ENCODE data around the gene FARP1. TPM values are rescaled to one million over a fixed set of nuclear protein-coding genes. Genes with fewer than 3 reads are reported as not detected.

FARP1 gene
- total and polyA plus RNA-seq, 10 of the 15 experiments (the other 5 are each of a cell fraction or from before 2014, with no cell fraction given) = 0.17 to 6.9 (median 0.68) TPM

DNA sequence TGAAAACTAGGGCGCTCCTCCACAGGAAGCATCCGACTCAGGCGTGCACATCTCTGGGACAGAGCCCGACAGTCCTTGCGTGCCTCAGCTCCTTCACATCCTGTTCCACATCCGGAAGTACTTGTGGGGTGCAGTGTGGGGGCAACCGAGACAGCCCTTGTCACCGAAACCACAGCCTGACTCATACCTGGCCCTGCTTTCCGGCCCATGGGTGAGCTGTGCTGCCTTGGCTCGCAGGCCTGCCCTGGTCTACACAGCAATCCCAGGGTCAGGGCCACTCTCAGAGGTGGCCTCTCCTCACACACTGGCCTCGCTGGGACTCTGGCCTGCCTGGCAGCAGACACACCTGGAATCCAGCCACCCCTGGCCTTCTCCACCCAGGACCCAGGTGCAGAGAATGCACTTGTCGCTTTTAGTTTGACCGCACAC is 333.7 kb downstream of the FARP1 start (continued):
- TF ChIP-seq ZBED1 (IDR thresholded peaks at IDR 0.05; ENCODE audit: borderline replicate concordance) = peak; percentile 90; the same call in 1 of the 2 replicates
- TF ChIP-seq, protein P1, sequence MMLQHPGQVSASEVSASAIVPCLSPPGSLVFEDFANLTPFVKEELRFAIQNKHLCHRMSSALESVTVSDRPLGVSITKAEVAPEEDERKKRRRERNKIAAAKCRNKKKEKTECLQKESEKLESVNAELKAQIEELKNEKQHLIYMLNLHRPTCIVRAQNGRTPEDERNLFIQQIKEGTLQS (IDR thresholded peaks at IDR 0.05; ENCODE audit: borderline replicate concordance, extremely low read depth, low read depth, low read length) = no peak
- TF ChIP-seq EGR1 (IDR thresholded peaks at IDR 0.05; ENCODE audit: borderline replicate concordance in 1 of 2, low read depth in 2 of 2, low read length in 2 of 2) = peak in 1 of 2 experiments; percentile 78; a peak in 2 of 3 replicates
- TF ChIP-seq IKZF1 (conservative IDR thresholded peaks at IDR 0.05) = peak; percentile 98
- no peak for TF ChIP-seq NR2C2 (IDR thresholded peaks at IDR 0.05; ENCODE audit: borderline replicate concordance, control insufficient read depth, insufficient read length, low read depth)
- no peak; the same call in 1 of the 2 replicates for TF ChIP-seq TARDBP (IDR thresholded peaks at IDR 0.05; ENCODE audit: borderline replicate concordance)
- TF ChIP-seq, protein P2, sequence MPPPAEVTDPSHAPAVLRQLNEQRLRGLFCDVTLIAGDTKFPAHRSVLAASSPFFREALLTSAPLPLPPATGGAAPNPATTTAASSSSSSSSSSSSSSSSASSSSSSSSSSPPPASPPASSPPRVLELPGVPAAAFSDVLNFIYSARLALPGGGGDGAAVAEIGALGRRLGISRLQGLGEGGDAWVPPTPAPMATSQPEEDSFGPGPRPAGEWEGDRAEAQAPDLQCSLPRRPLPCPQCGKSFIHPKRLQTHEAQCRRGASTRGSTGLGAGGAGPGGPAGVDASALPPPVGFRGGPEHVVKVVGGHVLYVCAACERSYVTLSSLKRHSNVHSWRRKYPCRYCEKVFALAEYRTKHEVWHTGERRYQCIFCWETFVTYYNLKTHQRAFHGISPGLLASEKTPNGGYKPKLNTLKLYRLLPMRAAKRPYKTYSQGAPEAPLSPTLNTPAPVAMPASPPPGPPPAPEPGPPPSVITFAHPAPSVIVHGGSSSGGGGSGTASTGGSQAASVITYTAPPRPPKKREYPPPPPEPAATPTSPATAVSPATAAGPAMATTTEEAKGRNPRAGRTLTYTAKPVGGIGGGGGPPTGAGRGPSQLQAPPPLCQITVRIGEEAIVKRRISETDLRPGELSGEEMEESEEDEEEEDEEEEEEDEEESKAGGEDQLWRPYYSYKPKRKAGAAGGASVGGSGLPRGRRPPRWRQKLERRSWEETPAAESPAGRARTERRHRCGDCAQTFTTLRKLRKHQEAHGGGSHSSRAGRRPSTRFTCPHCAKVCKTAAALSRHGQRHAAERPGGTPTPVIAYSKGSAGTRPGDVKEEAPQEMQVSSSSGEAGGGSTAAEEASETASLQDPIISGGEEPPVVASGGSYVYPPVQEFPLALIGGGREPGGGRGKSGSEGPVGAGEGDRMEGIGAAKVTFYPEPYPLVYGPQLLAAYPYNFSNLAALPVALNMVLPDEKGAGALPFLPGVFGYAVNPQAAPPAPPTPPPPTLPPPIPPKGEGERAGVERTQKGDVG (CRISPR knock-in tag; IDR thresholded peaks at IDR 0.05) = no peak
- TF ChIP-seq EZH2 (IDR thresholded peaks at IDR 0.05; ENCODE audit: borderline replicate concordance, control insufficient read depth, low read depth, low read length) = no peak
- TF ChIP-seq KLF5 (IDR thresholded peaks at IDR 0.05; ENCODE audit: partially characterized antibody) = peak; percentile 83
- peak; percentile 99 for TF ChIP-seq EED (IDR thresholded peaks at IDR 0.05; ENCODE audit: low read depth)
- TF ChIP-seq PML (IDR thresholded peaks at IDR 0.05; ENCODE audit: low read length) = peak; percentile 76
- TF ChIP-seq MYC (IDR thresholded peaks at IDR 0.05; ENCODE audit: insufficient read depth, insufficient read length, insufficient replicate concordance, low read length, severe bottlenecking) = no peak
- TF ChIP-seq, protein P3, sequence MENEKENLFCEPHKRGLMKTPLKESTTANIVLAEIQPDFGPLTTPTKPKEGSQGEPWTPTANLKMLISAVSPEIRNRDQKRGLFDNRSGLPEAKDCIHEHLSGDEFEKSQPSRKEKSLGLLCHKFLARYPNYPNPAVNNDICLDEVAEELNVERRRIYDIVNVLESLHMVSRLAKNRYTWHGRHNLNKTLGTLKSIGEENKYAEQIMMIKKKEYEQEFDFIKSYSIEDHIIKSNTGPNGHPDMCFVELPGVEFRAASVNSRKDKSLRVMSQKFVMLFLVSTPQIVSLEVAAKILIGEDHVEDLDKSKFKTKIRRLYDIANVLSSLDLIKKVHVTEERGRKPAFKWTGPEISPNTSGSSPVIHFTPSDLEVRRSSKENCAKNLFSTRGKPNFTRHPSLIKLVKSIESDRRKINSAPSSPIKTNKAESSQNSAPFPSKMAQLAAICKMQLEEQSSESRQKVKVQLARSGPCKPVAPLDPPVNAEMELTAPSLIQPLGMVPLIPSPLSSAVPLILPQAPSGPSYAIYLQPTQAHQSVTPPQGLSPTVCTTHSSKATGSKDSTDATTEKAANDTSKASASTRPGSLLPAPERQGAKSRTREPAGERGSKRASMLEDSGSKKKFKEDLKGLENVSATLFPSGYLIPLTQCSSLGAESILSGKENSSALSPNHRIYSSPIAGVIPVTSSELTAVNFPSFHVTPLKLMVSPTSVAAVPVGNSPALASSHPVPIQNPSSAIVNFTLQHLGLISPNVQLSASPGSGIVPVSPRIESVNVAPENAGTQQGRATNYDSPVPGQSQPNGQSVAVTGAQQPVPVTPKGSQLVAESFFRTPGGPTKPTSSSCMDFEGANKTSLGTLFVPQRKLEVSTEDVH (IDR thresholded peaks at IDR 0.05; ENCODE audit: low read depth, partially characterized antibody) = peak; percentile 45
- TF ChIP-seq, protein P4, sequence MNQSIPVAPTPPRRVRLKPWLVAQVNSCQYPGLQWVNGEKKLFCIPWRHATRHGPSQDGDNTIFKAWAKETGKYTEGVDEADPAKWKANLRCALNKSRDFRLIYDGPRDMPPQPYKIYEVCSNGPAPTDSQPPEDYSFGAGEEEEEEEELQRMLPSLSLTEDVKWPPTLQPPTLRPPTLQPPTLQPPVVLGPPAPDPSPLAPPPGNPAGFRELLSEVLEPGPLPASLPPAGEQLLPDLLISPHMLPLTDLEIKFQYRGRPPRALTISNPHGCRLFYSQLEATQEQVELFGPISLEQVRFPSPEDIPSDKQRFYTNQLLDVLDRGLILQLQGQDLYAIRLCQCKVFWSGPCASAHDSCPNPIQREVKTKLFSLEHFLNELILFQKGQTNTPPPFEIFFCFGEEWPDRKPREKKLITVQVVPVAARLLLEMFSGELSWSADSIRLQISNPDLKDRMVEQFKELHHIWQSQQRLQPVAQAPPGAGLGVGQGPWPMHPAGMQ (IDR thresholded peaks at IDR 0.05; ENCODE audit: borderline replicate concordance) = no peak
- peak; percentile 96 for TF ChIP-seq CREM (IDR thresholded peaks at IDR 0.05; ENCODE audit: low read depth)
- peak; percentile 79; the same call in 1 of the 2 replicates for TF ChIP-seq HDGF (IDR thresholded peaks at IDR 0.05)
- TF ChIP-seq GABPA (IDR thresholded peaks at IDR 0.05; ENCODE audit: low read depth) = peak; percentile 88
- TF ChIP-seq TCF3 (IDR thresholded peaks at IDR 0.05; ENCODE audit: borderline replicate concordance, insufficient read depth, low read depth, low read length) = peak; percentile 95
- peak; percentile 94 for TF ChIP-seq GATAD2B (conservative IDR thresholded peaks at IDR 0.05; ENCODE audit: low read depth)
- TF ChIP-seq, protein P5, sequence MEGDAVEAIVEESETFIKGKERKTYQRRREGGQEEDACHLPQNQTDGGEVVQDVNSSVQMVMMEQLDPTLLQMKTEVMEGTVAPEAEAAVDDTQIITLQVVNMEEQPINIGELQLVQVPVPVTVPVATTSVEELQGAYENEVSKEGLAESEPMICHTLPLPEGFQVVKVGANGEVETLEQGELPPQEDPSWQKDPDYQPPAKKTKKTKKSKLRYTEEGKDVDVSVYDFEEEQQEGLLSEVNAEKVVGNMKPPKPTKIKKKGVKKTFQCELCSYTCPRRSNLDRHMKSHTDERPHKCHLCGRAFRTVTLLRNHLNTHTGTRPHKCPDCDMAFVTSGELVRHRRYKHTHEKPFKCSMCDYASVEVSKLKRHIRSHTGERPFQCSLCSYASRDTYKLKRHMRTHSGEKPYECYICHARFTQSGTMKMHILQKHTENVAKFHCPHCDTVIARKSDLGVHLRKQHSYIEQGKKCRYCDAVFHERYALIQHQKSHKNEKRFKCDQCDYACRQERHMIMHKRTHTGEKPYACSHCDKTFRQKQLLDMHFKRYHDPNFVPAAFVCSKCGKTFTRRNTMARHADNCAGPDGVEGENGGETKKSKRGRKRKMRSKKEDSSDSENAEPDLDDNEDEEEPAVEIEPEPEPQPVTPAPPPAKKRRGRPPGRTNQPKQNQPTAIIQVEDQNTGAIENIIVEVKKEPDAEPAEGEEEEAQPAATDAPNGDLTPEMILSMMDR (IDR thresholded peaks at IDR 0.05 in 2 of 3, conservative IDR thresholded peaks at IDR 0.05 in 1 of 3; ENCODE audit: control insufficient read depth in 2 of 3, extremely low read depth in 1 of 3, insufficient read depth in 1 of 3, low read depth in 3 of 3, low read length in 3 of 3) = no peak
- TF ChIP-seq SREBF1 (IDR thresholded peaks at IDR 0.05; ENCODE audit: low read length) = no peak
